Caco-2 (cell line): Measurements from ENCODE around the gene BACH2. TPM values are rescaled to one million over a fixed set of nuclear protein-coding genes. Genes with fewer than 3 reads are reported as not detected.

Experiments used
- BruUV-seq: library from RNA; stranded (reverse); fragments of 400-500 nt; replicated peaks from 2 replicates; lab custom pipeline; 2021; lab: Mats Ljungman, UMichigan
- CTCF ChIA-PET: fragments of 300-600 bp; sonication (Branson Sonifier 250); formaldehyde crosslinking; loops from one replicate; lab custom pipeline; 2022; ENCODE audit warnings: antibody characterized with exemption; lab: Charles Lee
- POLR2A ChIA-PET: fragments of 300-600 bp; sonication (Branson Sonifier 250); formaldehyde crosslinking; loops from one replicate; lab custom pipeline; 2022; ENCODE audit warnings: antibody characterized with exemption; lab: Charles Lee
- DNase-seq, 2 experiments: peaks; one replicate each; pipeline versions ENCODE4 v3.0.0 to v3.0.0-alpha.2; 2020 to 2022
- H3K27me3 ChIP-seq: replicated peaks from 2 replicates; pipeline ENCODE4 v1.6.0; 2011; ENCODE audit warnings: low read length; ENCODE audit not compliant: control insufficient read depth, insufficient read depth
- H3K36me3 ChIP-seq: 2 replicates; pipeline ENCODE4 v1.5.1; 2011; ENCODE audit warnings: low read length; ENCODE audit not compliant: control insufficient read depth, insufficient read depth
- H3K4me1 ChIP-seq: fragments of 250-450 bp; sonication (Bioruptor Pico); 2 replicates; pipeline ENCODE4 v1.5.1; 2020; ENCODE audit warnings: mild to moderate bottlenecking
- H3K4me3 ChIP-seq: 2 replicates; pipeline ENCODE4 v1.5.1; 2011; ENCODE audit warnings: low read depth, mild to moderate bottlenecking, control low read depth, low read length
- H3K9me3 ChIP-seq: fragments of 250-450 bp; sonication (Bioruptor Pico); 2 replicates; pipeline ENCODE4 v1.5.1; 2020; ENCODE audit warnings: mild to moderate bottlenecking, moderate library complexity
- H3K27ac Mint-ChIP-seq: one replicate; pipeline ENCODE4 v1.8.0; 2022; ENCODE audit warnings: mixed read lengths; ENCODE audit not compliant: unreplicated experiment
- H3K27me3 Mint-ChIP-seq: one replicate; pipeline ENCODE4 v1.8.0; 2022; ENCODE audit warnings: mixed read lengths; ENCODE audit not compliant: insufficient read depth, unreplicated experiment
- H3K36me3 Mint-ChIP-seq: one replicate; pipeline ENCODE4 v1.8.0; 2022; ENCODE audit warnings: mild to moderate bottlenecking, mixed read lengths; ENCODE audit not compliant: insufficient read depth, unreplicated experiment
- H3K4me1 Mint-ChIP-seq: one replicate; pipeline ENCODE4 v1.8.0; 2022; ENCODE audit warnings: low read depth, mixed read lengths; ENCODE audit not compliant: unreplicated experiment
- H3K4me3 Mint-ChIP-seq: one replicate; pipeline ENCODE4 v1.8.0; 2022; ENCODE audit warnings: mild to moderate bottlenecking, moderate library complexity, mixed read lengths; ENCODE audit not compliant: unreplicated experiment
- H3K9me3 Mint-ChIP-seq: one replicate; pipeline ENCODE4 v1.8.0; 2022; ENCODE audit warnings: mixed read lengths; ENCODE audit not compliant: unreplicated experiment
- intact Hi-C: fragments of 100-400 bp; cut with micrococcal nuclease; formaldehyde crosslinking; loops from one replicate; pipeline ENCODE4 v1.10.0; 2022; ENCODE audit not compliant: unreplicated experiment
- total RNA-seq: library from RNA; stranded (reverse); gene quantifications from 2 replicates; pipeline ENCODE4 v1.2.3, GENCODE V29; 2022
- TF ChIP-seq, protein P1 (sequence below), 2 experiments: fragments of 200-600 bp in 1 of 2; IDR thresholded peaks; 1 replicate in 1 of 2; 2 replicates in 1 of 2; pipeline versions ENCODE4 v1.5.1 to v1.8.0; 2011 to 2022; ENCODE audit warnings: antibody characterized with exemption in 1 of 2, control low read depth in 1 of 2, inconsistent platforms in 1 of 2, low read depth in 1 of 2, low read length in 1 of 2, mild to moderate bottlenecking in 1 of 2, moderate library complexity in 1 of 2; ENCODE audit not compliant: insufficient read depth in 1 of 2, severe bottlenecking in 1 of 2, unreplicated experiment in 1 of 2

BACH2 gene
- total RNA-seq, 1 experiment from 2014 or later, result 0.43 TPM

DNA sequence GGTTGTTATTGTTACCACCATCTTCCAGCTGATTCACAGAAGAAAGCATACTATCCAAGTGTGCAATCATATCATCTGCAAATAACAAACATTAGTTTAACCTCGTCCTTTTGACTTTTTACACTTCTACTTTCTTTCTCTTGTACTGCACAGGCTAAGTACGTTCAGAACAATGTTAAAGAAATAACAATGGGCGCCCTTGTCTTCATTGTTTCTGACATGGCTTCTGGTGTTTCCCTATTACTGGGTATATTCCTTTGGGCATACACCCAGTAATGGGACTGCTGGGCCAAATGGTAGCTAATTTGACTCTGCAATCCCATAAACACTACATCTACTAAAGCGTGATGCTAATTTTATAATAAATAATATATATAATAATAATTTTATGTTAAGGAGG is 255.7 kb downstream of the BACH2 start:
- H3K9me3 Mint-ChIP-seq, result no peaks in the 10 kb centered on the region
- H3K4me1 Mint-ChIP-seq, result no peaks in the 10 kb centered on the region
- no TSS peak for BruUV-seq
- H3K4me3 ChIP-seq, result no peak overlapping the region
- ChIA-PET POLR2A (no interaction called here), CTCF (no interaction called here)
- H3K4me3 Mint-ChIP-seq, result no peak overlapping the region
- H3K27me3 Mint-ChIP-seq, result peaks cover 7% of the 10 kb centered on the region
- intact Hi-C loops, result no loop called here
- TF ChIP-seq, protein P1, sequence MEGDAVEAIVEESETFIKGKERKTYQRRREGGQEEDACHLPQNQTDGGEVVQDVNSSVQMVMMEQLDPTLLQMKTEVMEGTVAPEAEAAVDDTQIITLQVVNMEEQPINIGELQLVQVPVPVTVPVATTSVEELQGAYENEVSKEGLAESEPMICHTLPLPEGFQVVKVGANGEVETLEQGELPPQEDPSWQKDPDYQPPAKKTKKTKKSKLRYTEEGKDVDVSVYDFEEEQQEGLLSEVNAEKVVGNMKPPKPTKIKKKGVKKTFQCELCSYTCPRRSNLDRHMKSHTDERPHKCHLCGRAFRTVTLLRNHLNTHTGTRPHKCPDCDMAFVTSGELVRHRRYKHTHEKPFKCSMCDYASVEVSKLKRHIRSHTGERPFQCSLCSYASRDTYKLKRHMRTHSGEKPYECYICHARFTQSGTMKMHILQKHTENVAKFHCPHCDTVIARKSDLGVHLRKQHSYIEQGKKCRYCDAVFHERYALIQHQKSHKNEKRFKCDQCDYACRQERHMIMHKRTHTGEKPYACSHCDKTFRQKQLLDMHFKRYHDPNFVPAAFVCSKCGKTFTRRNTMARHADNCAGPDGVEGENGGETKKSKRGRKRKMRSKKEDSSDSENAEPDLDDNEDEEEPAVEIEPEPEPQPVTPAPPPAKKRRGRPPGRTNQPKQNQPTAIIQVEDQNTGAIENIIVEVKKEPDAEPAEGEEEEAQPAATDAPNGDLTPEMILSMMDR (IDR thresholded peaks at IDR 0.05; ENCODE audit: insufficient read depth in 1 of 2, low read depth in 1 of 2, low read length in 1 of 2, severe bottlenecking in 1 of 2, unreplicated experiment in 1 of 2), result no peak
- H3K36me3 ChIP-seq, result no peaks in the 10 kb centered on the region
- H3K27ac Mint-ChIP-seq, result no peak overlapping the region
- no peaks in the 10 kb centered on the region for H3K27me3 ChIP-seq
- H3K9me3 ChIP-seq, result no peaks in the 10 kb centered on the region
- H3K4me1 ChIP-seq, result no peaks in the 10 kb centered on the region
- no peaks in the 10 kb centered on the region for H3K36me3 Mint-ChIP-seq
- no peak for DNase-seq

DNA sequence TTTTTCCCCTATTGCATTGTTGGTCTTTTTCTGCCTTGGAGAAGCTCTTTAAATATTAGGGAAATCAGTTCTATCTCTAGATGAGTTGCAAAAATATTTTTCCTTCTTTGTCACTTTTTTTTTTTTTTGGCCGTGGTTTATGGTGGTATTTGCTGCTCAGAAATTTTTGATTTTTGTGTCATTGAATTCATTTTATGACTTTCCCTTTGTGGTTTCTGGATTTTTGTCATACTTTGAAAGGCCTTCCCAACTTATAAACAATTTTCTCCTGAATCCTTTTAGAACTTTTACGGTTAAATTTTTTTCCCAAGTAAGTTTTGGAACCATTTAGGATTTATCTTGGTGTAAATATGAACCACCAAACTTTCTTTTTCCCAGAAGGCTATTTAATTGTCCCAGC is 256.7 kb downstream of the BACH2 start:
- intact Hi-C loops, result no loop called here
- Mint-ChIP-seq H3K4me1 (no peaks in the 10 kb centered on the region), H3K36me3 (no peaks in the 10 kb centered on the region), H3K9me3 (no peaks in the 10 kb centered on the region), H3K27ac (no peak overlapping the region), H3K27me3 (peaks cover 11% of the 10 kb centered on the region), H3K4me3 (no peak overlapping the region)
- CTCF ChIA-PET, result no interaction called here
- no TSS peak for BruUV-seq
- Histone ChIP-seq H3K36me3 (no peaks in the 10 kb centered on the region), H3K27me3 (no peaks in the 10 kb centered on the region), H3K9me3 (no peaks in the 10 kb centered on the region), H3K4me3 (no peak overlapping the region), H3K4me1 (no peaks in the 10 kb centered on the region)
- DNase-seq, result no peak
- TF ChIP-seq, protein P1 (IDR thresholded peaks at IDR 0.05; ENCODE audit: insufficient read depth in 1 of 2, low read depth in 1 of 2, low read length in 1 of 2, severe bottlenecking in 1 of 2, unreplicated experiment in 1 of 2), result no peak
- POLR2A ChIA-PET, result no interaction called here

- intact Hi-C loops, result no loop called here
- Mint-ChIP-seq H3K27me3 (peaks cover 11% of the 10 kb centered on the region), H3K27ac (no peak overlapping the region), H3K36me3 (no peaks in the 10 kb centered on the region), H3K4me1 (no peaks in the 10 kb centered on the region), H3K4me3 (no peak overlapping the region), H3K9me3 (no peaks in the 10 kb centered on the region)
- no TSS peak for BruUV-seq
- no peak for DNase-seq
- no peaks in the 10 kb centered on the region for H3K27me3 ChIP-seq
- H3K4me1 ChIP-seq, result no peaks in the 10 kb centered on the region
- H3K4me3 ChIP-seq, result no peak overlapping the region
- no peaks in the 10 kb centered on the region for H3K36me3 ChIP-seq
- no peaks in the 10 kb centered on the region for H3K9me3 ChIP-seq
- ChIA-PET POLR2A (no interaction called here), CTCF (no interaction called here)
- TF ChIP-seq, protein P1 (IDR thresholded peaks at IDR 0.05; ENCODE audit: insufficient read depth in 1 of 2, low read depth in 1 of 2, low read length in 1 of 2, severe bottlenecking in 1 of 2, unreplicated experiment in 1 of 2), result no peak
Measured at GRCh38 chr6:90038961-90039653, 257.5 kb downstream of the BACH2 start.
